Measurements from ENCODE around the gene PGBD2. TPM values are rescaled to one million over a fixed set of nuclear protein-coding genes. Genes with fewer than 3 reads are reported as not detected.

The PGBD2 gene
- total and polyA plus RNA-seq, 9 of the 15 experiments (the other 6 are each of a cell fraction or from before 2014, with no cell fraction given): 11.9 to 21.8 (median 14.7) TPM

DNA sequence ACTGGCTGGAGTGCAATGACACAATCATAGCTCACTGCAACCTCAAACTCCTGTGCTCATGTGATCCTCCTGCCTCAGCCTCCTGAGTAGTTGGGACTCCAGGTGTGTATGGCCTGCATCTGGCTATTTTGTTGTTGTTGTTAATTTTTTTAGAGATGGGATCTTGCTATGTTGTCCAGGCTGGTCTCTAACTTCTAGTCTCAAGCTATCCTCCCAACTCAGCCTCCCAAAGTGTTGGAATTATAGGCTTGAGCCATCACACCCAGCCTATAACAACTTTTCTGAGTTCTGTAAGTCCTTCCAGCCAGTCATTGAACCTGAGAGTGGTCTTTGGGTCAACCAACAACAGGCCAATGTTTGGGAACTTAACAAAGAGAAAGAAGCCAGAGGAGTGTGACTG is 11.2 kb upstream of the PGBD2 start:
- H3K9ac ChIP-seq (ENCODE audit: insufficient read depth in 1 of 2, low read depth in 2 of 2, low read length in 2 of 2): no peak overlapping the region; a peak in 1 of 4 replicates
- no peak overlapping the region for H3K27ac ChIP-seq (ENCODE audit: extremely low read depth, low read depth, low read length)
- CTCF ChIA-PET (ENCODE audit: low intra/inter-chr PET ratio): no interaction called here
- no peak overlapping the region for H3K4me2 ChIP-seq (ENCODE audit: insufficient read depth, low read length)
- BruUV-seq (replicated peaks): no TSS peak
- in situ Hi-C loops (cut with MboI) (no loop called here), intact Hi-C loops (cut with micrococcal nuclease) (no loop called here)
- no peak overlapping the region for H2AFZ ChIP-seq (ENCODE audit: low read depth, low read length)
- FAIRE-seq (no peak), DNase-seq (ENCODE audit: extremely low read depth in 1 of 4, low spot score in 3 of 4) (no peak), ATAC-seq (no peak)
- no peaks in the 10 kb centered on the region for H3K27me3 ChIP-seq (ENCODE audit: control insufficient read depth in 2 of 2, insufficient read depth in 2 of 2, low read length in 2 of 2)
- POLR2A ChIA-PET: interaction anchor here (0.6 to 1.6 kb wide), 2 partner anchors 9 to 22 kb away, joined by 3 to 4 read pairs; no protein-coding TSS in a partner anchor
- peaks cover 33% of the 10 kb centered on the region in 2 experiments for H3K4me1 ChIP-seq (replicated peaks in 1 of 2; ENCODE audit: control insufficient read depth in 2 of 2, insufficient read depth in 2 of 2, low read length in 2 of 2)
- H4K20me1 ChIP-seq (replicated peaks; ENCODE audit: control insufficient read depth, insufficient read depth, low read length): no peaks in the 10 kb centered on the region
- H3K9me1 ChIP-seq (ENCODE audit: control insufficient read depth, insufficient read depth, low read length): no peaks in the 10 kb centered on the region
- no peak overlapping the region for H3K4me3 ChIP-seq
- H3K36me3 ChIP-seq (ENCODE audit: control insufficient read depth, insufficient read depth, low read length): no peaks in the 10 kb centered on the region
- H3K9me3 ChIP-seq (replicated peaks; ENCODE audit: control insufficient read depth, insufficient read depth, low read depth, low read length): no peaks in the 10 kb centered on the region
- no peaks in the 10 kb centered on the region for H3K79me2 ChIP-seq (ENCODE audit: control insufficient read depth, insufficient read depth, low read length)
- no peak for TF ChIP-seq NCOR1 (IDR thresholded peaks at IDR 0.05)
- TF ChIP-seq PHB2 (IDR thresholded peaks at IDR 0.05; ENCODE audit: low read depth): no peak
- TF ChIP-seq KDM1A (IDR thresholded peaks at IDR 0.05): peak; percentile 38 to 54; a peak in 3 of 4 replicates
- TF ChIP-seq BCOR (IDR thresholded peaks at IDR 0.05): peak; percentile 86
- peak; percentile 94 for TF ChIP-seq ZNF121 (CRISPR knock-in tag; conservative IDR thresholded peaks at IDR 0.05)
- peak; percentile 59 for TF ChIP-seq RBM25 (IDR thresholded peaks at IDR 0.05; ENCODE audit: low read depth, low read length, severe bottlenecking)
